ENCODE data around the gene LCLAT1.

Gene LCLAT1

DNA sequence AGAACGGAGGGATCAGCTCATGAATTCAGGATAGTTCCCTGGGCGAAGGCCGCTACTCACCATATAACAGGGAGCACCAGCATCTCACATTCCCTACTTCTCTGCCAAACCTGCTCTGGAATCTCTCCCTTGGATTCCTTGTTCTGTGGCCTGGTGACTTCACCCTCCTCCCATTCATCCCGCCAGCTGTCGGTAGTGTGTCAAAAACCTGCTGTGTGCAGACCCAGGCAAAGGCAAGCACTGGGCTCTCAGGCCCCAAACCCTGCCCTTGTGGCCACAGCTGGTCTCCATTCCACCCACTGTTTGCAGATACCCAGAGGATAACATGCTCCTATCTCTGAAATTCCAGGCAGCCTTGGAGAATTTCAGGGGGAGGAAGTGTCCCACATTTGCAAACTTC is 208.6 kb downstream of the LCLAT1 start:
- H3K9me3 Mint-ChIP-seq, result no peaks in the 10 kb centered on the region
- H3K27me3 Mint-ChIP-seq, result no peaks in the 10 kb centered on the region
- ATAC-seq (replicated peaks; ENCODE audit: extremely low read depth, poor library complexity, severe bottlenecking), result no peak
- H3K36me3 Mint-ChIP-seq (ENCODE audit: insufficient read depth), result no peaks in the 10 kb centered on the region
- H3K4me1 Mint-ChIP-seq, result no peaks in the 10 kb centered on the region
- no peak overlapping the region for H3K27ac Mint-ChIP-seq (ENCODE audit: low read depth)
- DNase-seq (ENCODE audit: low spot score in 2 of 2), result no peak
- H3K4me3 Mint-ChIP-seq, result no peak overlapping the region

- Mint-ChIP-seq H3K36me3 (ENCODE audit: insufficient read depth) (no peaks in the 10 kb centered on the region), H3K4me3 (no peak overlapping the region), H3K27ac (ENCODE audit: low read depth) (no peak overlapping the region), H3K27me3 (no peaks in the 10 kb centered on the region), H3K4me1 (no peaks in the 10 kb centered on the region), H3K9me3 (no peaks in the 10 kb centered on the region)
- no peak for ATAC-seq (replicated peaks; ENCODE audit: extremely low read depth, poor library complexity, severe bottlenecking)
- DNase-seq (ENCODE audit: low spot score in 2 of 2), result no peak
Observed at GRCh38 chr2:30656079-30656478, 209.0 kb downstream of the LCLAT1 start.

DNA sequence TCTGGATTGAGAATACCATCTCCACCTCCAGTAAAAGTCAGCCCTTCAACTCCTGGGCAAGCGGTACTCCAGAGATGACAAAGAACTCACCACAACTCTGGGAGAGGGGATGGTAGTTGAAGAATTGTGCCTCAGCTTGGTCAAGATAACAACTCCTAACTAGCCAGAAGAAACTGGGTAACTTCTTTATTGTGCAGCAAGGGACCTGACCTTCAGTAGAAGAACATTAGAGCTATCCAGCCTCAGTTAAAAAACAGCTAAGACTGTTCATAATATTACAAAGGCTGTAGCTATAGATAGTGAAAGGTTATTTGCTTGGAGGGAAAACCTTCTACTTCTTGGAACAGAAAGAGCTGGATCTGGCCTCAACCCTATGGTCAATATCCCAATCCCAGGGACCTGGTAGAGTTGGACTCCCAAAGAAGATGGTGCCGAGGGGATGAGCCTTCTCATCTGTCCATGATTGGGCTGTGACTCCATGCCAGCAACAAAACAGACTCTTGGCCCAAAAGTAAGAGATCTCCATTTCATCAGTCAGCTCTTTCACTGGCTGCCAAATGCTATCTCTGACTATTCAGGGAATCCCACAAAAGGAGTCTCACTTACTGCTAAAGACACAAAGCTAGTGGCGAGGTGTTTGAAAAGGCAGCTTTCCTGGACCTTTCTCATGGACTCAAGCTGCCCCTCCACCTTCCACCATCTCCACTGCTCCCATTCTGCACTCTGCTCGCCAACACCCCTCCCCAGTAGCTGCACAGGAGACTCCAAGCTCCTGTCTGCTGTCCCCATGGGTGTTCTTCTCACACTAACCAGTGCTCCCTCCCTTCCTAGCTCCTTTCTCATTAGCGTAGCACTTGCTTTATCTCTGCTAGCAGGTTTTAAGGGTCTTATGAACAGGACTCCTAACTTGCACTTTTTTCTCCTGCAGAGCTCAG is 214.4 kb downstream of the LCLAT1 start:
- ATAC-seq (replicated peaks; ENCODE audit: extremely low read depth, poor library complexity, severe bottlenecking) (no peak), DNase-seq (ENCODE audit: low spot score in 2 of 2) (no peak)
- Mint-ChIP-seq H3K27ac (ENCODE audit: low read depth) (no peak overlapping the region), H3K4me3 (no peak overlapping the region), H3K36me3 (ENCODE audit: insufficient read depth) (no peaks in the 10 kb centered on the region), H3K9me3 (no peaks in the 10 kb centered on the region), H3K4me1 (no peaks in the 10 kb centered on the region), H3K27me3 (no peaks in the 10 kb centered on the region)

GRCh38 chr2:30662268-30663131 is 215.5 kb downstream of the LCLAT1 start:
- Mint-ChIP-seq H3K36me3 (ENCODE audit: insufficient read depth) (peaks cover 2% of the 10 kb centered on the region), H3K4me3 (no peak overlapping the region)

GRCh38 chr2:30663321-30663720 is 216.3 kb downstream of the LCLAT1 start:
- no peak for DNase-seq (ENCODE audit: low spot score in 2 of 2)
- peaks cover 2% of the 10 kb centered on the region for H3K36me3 Mint-ChIP-seq (ENCODE audit: insufficient read depth)
- no peaks in the 10 kb centered on the region for H3K4me1 Mint-ChIP-seq
- no peak overlapping the region for H3K4me3 Mint-ChIP-seq
- H3K27ac Mint-ChIP-seq (ENCODE audit: low read depth), result no peak overlapping the region
- no peak for ATAC-seq (replicated peaks; ENCODE audit: extremely low read depth, poor library complexity, severe bottlenecking)
- H3K9me3 Mint-ChIP-seq, result no peaks in the 10 kb centered on the region
- H3K27me3 Mint-ChIP-seq, result no peaks in the 10 kb centered on the region

More at GRCh38 chr2:30662268-30663131, 215.5 kb downstream of the LCLAT1 start:
- Mint-ChIP-seq H3K27me3 (no peaks in the 10 kb centered on the region), H3K27ac (ENCODE audit: low read depth) (no peak overlapping the region), H3K4me1 (no peaks in the 10 kb centered on the region), H3K9me3 (no peaks in the 10 kb centered on the region)
- DNase-seq (ENCODE audit: low spot score in 2 of 2) (no peak), ATAC-seq (replicated peaks; ENCODE audit: extremely low read depth, poor library complexity, severe bottlenecking) (no peak)

GRCh38 chr2:30663806-30664205 is 216.8 kb downstream of the LCLAT1 start:
- no peaks in the 10 kb centered on the region for H3K27me3 Mint-ChIP-seq
- no peak overlapping the region for H3K4me3 Mint-ChIP-seq
- H3K36me3 Mint-ChIP-seq (ENCODE audit: insufficient read depth), result peaks cover 2% of the 10 kb centered on the region
- H3K4me1 Mint-ChIP-seq, result no peaks in the 10 kb centered on the region
- no peak overlapping the region for H3K27ac Mint-ChIP-seq (ENCODE audit: low read depth)
- H3K9me3 Mint-ChIP-seq, result no peaks in the 10 kb centered on the region
- DNase-seq (ENCODE audit: low spot score in 2 of 2) (no peak), ATAC-seq (replicated peaks; ENCODE audit: extremely low read depth, poor library complexity, severe bottlenecking) (no peak)

GRCh38 chr2:30664761-30665358 is 217.8 kb downstream of the LCLAT1 start:
- ATAC-seq (replicated peaks; ENCODE audit: extremely low read depth, poor library complexity, severe bottlenecking), result no peak
- H3K27me3 Mint-ChIP-seq, result no peaks in the 10 kb centered on the region
- H3K36me3 Mint-ChIP-seq (ENCODE audit: insufficient read depth), result peaks cover 2% of the 10 kb centered on the region
- H3K9me3 Mint-ChIP-seq, result peaks cover 2% of the 10 kb centered on the region
- no peaks in the 10 kb centered on the region for H3K4me1 Mint-ChIP-seq
- no peak for DNase-seq (ENCODE audit: low spot score in 2 of 2)
- H3K27ac Mint-ChIP-seq (ENCODE audit: low read depth), result no peak overlapping the region
- H3K4me3 Mint-ChIP-seq, result no peak overlapping the region

DNA sequence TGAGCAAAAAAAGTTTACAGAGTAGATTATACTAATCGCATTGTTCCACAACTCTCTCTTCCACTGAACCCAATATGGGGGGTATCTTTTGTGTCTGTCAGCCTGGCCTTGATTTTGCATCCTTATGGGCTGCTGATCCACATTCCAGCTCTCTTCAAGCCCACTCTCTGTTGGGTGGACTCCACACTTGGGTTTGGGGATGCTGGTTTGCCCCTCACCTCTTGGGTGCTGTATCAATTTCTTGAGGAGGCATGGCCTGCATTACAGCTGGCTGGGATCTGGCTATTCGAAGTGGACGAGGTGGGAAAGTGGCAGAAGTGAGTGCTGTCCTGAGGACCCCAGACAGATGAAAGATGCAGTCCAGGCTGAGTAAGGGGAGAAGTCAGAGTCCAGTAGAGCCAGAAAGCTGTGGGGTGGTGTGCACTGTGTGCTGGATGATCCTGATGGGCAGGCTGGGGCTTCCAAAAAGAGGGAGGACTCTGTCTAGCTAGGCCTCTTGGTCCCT is 218.8 kb downstream of the LCLAT1 start:
- no peaks in the 10 kb centered on the region for H3K4me1 Mint-ChIP-seq
- ATAC-seq (replicated peaks; ENCODE audit: extremely low read depth, poor library complexity, severe bottlenecking) (no peak), DNase-seq (ENCODE audit: low spot score in 2 of 2) (no peak)
- peaks cover 7% of the 10 kb centered on the region for H3K27me3 Mint-ChIP-seq
- peaks cover 2% of the 10 kb centered on the region for H3K36me3 Mint-ChIP-seq (ENCODE audit: insufficient read depth)
- H3K4me3 Mint-ChIP-seq, result no peak overlapping the region
- H3K9me3 Mint-ChIP-seq, result peaks cover 4% of the 10 kb centered on the region
- no peak overlapping the region for H3K27ac Mint-ChIP-seq (ENCODE audit: low read depth)

DNA sequence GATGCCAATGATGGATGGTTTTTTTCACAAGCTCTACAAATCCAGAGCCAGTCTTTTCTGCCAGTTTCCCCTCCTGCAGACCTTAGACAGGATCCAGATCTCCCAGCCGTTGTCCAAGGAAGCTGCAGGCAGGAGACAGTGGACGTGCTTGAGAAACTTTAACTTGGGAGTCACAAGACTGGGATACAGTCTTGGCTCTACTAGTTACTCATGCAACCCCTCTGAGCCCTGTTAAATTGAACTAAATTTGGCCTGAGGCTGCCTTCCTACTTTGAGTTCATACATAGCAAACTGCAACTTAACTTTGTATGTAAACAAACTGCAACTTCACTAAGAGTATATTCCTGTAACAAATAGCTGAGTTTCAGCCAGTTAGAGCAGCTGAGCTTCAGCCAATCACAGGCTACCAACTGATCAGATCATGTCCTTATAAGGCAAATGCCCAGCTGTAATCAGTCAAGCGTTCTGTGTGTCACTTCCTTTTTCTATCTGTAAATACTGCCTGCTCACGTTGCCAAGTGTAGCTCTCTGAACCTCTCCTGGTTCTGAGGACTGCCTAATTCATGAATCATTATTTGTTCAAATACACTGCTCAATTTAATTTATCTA is 219.3 kb downstream of the LCLAT1 start:
- DNase-seq (ENCODE audit: low spot score in 2 of 2) (no peak), ATAC-seq (replicated peaks; ENCODE audit: extremely low read depth, poor library complexity, severe bottlenecking) (no peak)
- H3K9me3 Mint-ChIP-seq, result peaks cover 4% of the 10 kb centered on the region
- H3K4me1 Mint-ChIP-seq, result no peaks in the 10 kb centered on the region
- H3K36me3 Mint-ChIP-seq (ENCODE audit: insufficient read depth), result peaks cover 2% of the 10 kb centered on the region
- H3K27ac Mint-ChIP-seq (ENCODE audit: low read depth), result no peak overlapping the region
- H3K4me3 Mint-ChIP-seq, result no peak overlapping the region
- H3K27me3 Mint-ChIP-seq, result peaks cover 12% of the 10 kb centered on the region

GRCh38 chr2:30670453-30670852 is 223.4 kb downstream of the LCLAT1 start:
- Mint-ChIP-seq H3K9me3 (peaks cover 4% of the 10 kb centered on the region), H3K27ac (ENCODE audit: low read depth) (no peak overlapping the region), H3K4me3 (no peak overlapping the region), H3K36me3 (ENCODE audit: insufficient read depth) (peaks cover 2% of the 10 kb centered on the region), H3K27me3 (peaks cover 48% of the 10 kb centered on the region), H3K4me1 (no peaks in the 10 kb centered on the region)
- no peak for ATAC-seq (replicated peaks; ENCODE audit: extremely low read depth, poor library complexity, severe bottlenecking)
- DNase-seq (ENCODE audit: low spot score in 2 of 2), result no peak

GRCh38 chr2:30673127-30673526 is 226.1 kb downstream of the LCLAT1 start:
- Mint-ChIP-seq H3K4me1 (no peaks in the 10 kb centered on the region), H3K4me3 (no peak overlapping the region), H3K27me3 (peaks cover 48% of the 10 kb centered on the region), H3K27ac (ENCODE audit: low read depth) (no peak overlapping the region), H3K9me3 (peaks cover 4% of the 10 kb centered on the region), H3K36me3 (ENCODE audit: insufficient read depth) (no peaks in the 10 kb centered on the region)
- DNase-seq (ENCODE audit: low spot score in 2 of 2), result no peak
- ATAC-seq (replicated peaks; ENCODE audit: extremely low read depth, poor library complexity, severe bottlenecking), result no peak

DNA sequence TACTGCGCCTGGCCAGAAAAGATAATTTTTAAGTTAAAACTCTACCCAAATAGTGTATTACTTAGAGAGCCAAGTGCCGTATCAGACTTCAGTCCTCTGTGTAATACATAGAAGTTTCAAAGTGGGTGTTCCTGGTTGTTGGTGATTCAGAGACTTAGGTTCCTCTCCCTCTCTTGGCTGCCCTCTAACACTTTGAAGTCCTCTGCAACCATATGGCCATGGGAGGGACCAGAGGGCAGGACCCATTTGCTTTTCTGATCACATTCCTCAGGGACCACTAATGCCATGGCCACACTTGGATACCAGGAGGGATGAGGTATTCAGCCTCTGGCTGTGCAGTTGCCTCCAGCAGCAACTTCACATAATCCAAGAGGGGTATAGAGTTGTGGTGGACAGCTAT is 228.7 kb downstream of the LCLAT1 start:
- DNase-seq (ENCODE audit: low spot score in 2 of 2) (no peak), ATAC-seq (replicated peaks; ENCODE audit: extremely low read depth, poor library complexity, severe bottlenecking) (no peak)
- H3K4me3 Mint-ChIP-seq, result no peak overlapping the region
- no peaks in the 10 kb centered on the region for H3K4me1 Mint-ChIP-seq
- no peak overlapping the region for H3K27ac Mint-ChIP-seq (ENCODE audit: low read depth)
- no peaks in the 10 kb centered on the region for H3K36me3 Mint-ChIP-seq (ENCODE audit: insufficient read depth)
- no peaks in the 10 kb centered on the region for H3K9me3 Mint-ChIP-seq
- H3K27me3 Mint-ChIP-seq, result peaks cover 42% of the 10 kb centered on the region
